HepG2 (cell line): Measurements from ENCODE around the gene LIF. TPM values are rescaled to one million over a fixed set of nuclear protein-coding genes. Genes with fewer than 3 reads are reported as not detected.

Experiments
- ARID5B ChIP-seq: IDR thresholded peaks from 2 replicates; pipeline ENCODE4 v1.4.0; 2020; ENCODE audit warnings: mild to moderate bottlenecking, missing genetic modification reagents
- BCL6 ChIP-seq: IDR thresholded peaks from 2 replicates; pipeline ENCODE4 v1.6.1; 2016; ENCODE audit warnings: missing genetic modification reagents, missing compliant biosample characterization
- BHLHE40 ChIP-seq: IDR thresholded peaks from 2 replicates; pipeline ENCODE4 v1.6.1; 2011; ENCODE audit warnings: low read length, improper control_type of control experiment
- ETV5 ChIP-seq: IDR thresholded peaks from 2 replicates; pipeline ENCODE4 v1.6.1; 2018; ENCODE audit warnings: missing biosample characterization, missing genetic modification reagents, inconsistent platforms, borderline replicate concordance
- FOXM1 ChIP-seq: sonication (generic); formaldehyde crosslinking; IDR thresholded peaks from 2 replicates; pipeline ENCODE4 v1.5.0; 2020; ENCODE audit warnings: missing genetic modification reagents
- HNRNPL ChIP-seq: fragments of 200-400 bp; formaldehyde crosslinking; IDR thresholded peaks from 2 replicates; pipeline ENCODE4 v1.6.1; 2017; ENCODE audit warnings: mild to moderate bottlenecking, low read depth, low read length
- NFRKB ChIP-seq: fragments of 450-650 bp; IDR thresholded peaks from 2 replicates; pipeline ENCODE4 v1.6.1; 2017
- NR2F6 ChIP-seq, 2 experiments: IDR thresholded peaks; 2 replicates each; pipeline ENCODE4 v1.6.1; 2016; ENCODE audit warnings: antibody characterized with exemption in 1 of 2, mild to moderate bottlenecking in 1 of 2
- PATZ1 ChIP-seq: sonication (generic); formaldehyde crosslinking; IDR thresholded peaks from 2 replicates; pipeline ENCODE4 v1.4.0; 2020; ENCODE audit warnings: missing genetic modification reagents
- PAXIP1 ChIP-seq: sonication (generic); formaldehyde crosslinking; conservative IDR thresholded peaks from 2 replicates; pipeline ENCODE4 v1.4.0; 2020; ENCODE audit warnings: mild to moderate bottlenecking, missing genetic modification reagents, moderate library complexity
- SNAPC2 ChIP-seq: sonication (generic); formaldehyde crosslinking; IDR thresholded peaks from 2 replicates; pipeline ENCODE4 v1.8.1; 2022; ENCODE audit warnings: mild to moderate bottlenecking, missing genetic modification reagents
- TAF1 ChIP-seq: sonication (generic); formaldehyde crosslinking; IDR thresholded peaks from 2 replicates; pipeline ENCODE4 v1.4.0; 2020; ENCODE audit warnings: missing genetic modification reagents
- ZBTB43 ChIP-seq: sonication (generic); formaldehyde crosslinking; conservative IDR thresholded peaks from 2 replicates; pipeline ENCODE4 v1.4.0; 2020; ENCODE audit warnings: missing genetic modification reagents
- ZNF329 ChIP-seq: sonication (generic); formaldehyde crosslinking; IDR thresholded peaks from 2 replicates; pipeline ENCODE4 v1.9.0; 2021; ENCODE audit warnings: low read depth, mild to moderate bottlenecking, missing genetic modification reagents
- ZNF703 ChIP-seq: sonication (generic); formaldehyde crosslinking; IDR thresholded peaks from 2 replicates; pipeline ENCODE4 v1.5.1; 2020; ENCODE audit warnings: missing genetic modification reagents, mild to moderate bottlenecking, moderate library complexity, borderline replicate concordance
- ZSCAN12 ChIP-seq: sonication (generic); formaldehyde crosslinking; IDR thresholded peaks from 2 replicates; pipeline ENCODE4 v1.9.0; 2021; ENCODE audit warnings: mild to moderate bottlenecking, missing genetic modification reagents
- ZSCAN29 ChIP-seq: sonication (generic); formaldehyde crosslinking; conservative IDR thresholded peaks from 2 replicates; pipeline ENCODE4 v1.4.0; 2020; ENCODE audit warnings: mild to moderate bottlenecking, missing genetic modification reagents
- polyA plus RNA-seq, 8 experiments: library from polyadenylated mRNA; depleted of rRNA in 3 of 8; stranded (reverse) in 7 of 8; unstranded in 1 of 8; fragments of >200 nt; fragmentation: Illumina TruSeq in 4 of 8; extraction: Trizol in 4 of 8; gene quantifications; 2 replicates each; pipeline versions ENCODE4 v1.2.1 to v1.2.3, GENCODE V29; 2011 to 2016; ENCODE audit warnings: low read depth in 4 of 8, missing spikeins in 1 of 8, mixed read lengths in 1 of 8; ENCODE audit not compliant: insufficient read depth in 1 of 8
- total RNA-seq, 5 experiments: library from RNA; depleted of rRNA; stranded (reverse); fragments of >200 nt; fragmentation: Illumina TruSeq; extraction: Trizol; gene quantifications; 2 replicates each; pipeline ENCODE4 v1.2.3, GENCODE V29; 2016; ENCODE audit warnings: low read depth in 1 of 5

The LIF gene
- total and polyA plus RNA-seq, 2 of the 13 experiments (the other 11 are each of a cell fraction or from before 2014, with no cell fraction given): 3.6 to 8.5 TPM

GRCh38 chr22:30210235-30210909 lies 36.2 kb downstream of the LIF start (continued):
- no peak for TF ChIP-seq NFRKB
- TF ChIP-seq TAF1: 0 out of 2 replicates have a peak, but pooled peaks have one; percentile 45
- 0 out of 2 replicates have a peak, but pooled peaks have one; percentile 24 for TF ChIP-seq ZBTB43 (CRISPR knock-in tag)
- TF ChIP-seq FOXM1: no peak
- TF ChIP-seq SNAPC2 (CRISPR knock-in tag): 0 out of 2 replicates have a peak, but pooled peaks have one; percentile 16
- TF ChIP-seq ARID5B (CRISPR knock-in tag): peak; percentile 82
- no peak for TF ChIP-seq BHLHE40
- TF ChIP-seq HNRNPL: peak; percentile 84
- TF ChIP-seq ZSCAN12 (CRISPR knock-in tag): 0 out of 2 replicates have a peak, but pooled peaks have one; percentile 56
- TF ChIP-seq BCL6: 0 out of 2 replicates have a peak, but pooled peaks have one; percentile 47
- TF ChIP-seq PATZ1 (CRISPR knock-in tag): peak; percentile 93
- peak; percentile 80 for TF ChIP-seq ETV5 (CRISPR knock-in tag)
- TF ChIP-seq ZNF329: no peak
- TF ChIP-seq ZNF703 (CRISPR knock-in tag): no peak
- peak; percentile 38; the same call in 1 of the 2 replicates for TF ChIP-seq NR2F6 (IDR thresholded peaks at IDR 0.05)
- TF ChIP-seq NR2F6 (CRISPR knock-in tag; IDR thresholded peaks at IDR 0.05): peak; percentile 68
- peak; percentile 57 for TF ChIP-seq PAXIP1
- 0 out of 2 replicates have a peak, but pooled peaks have one; percentile 30 for TF ChIP-seq ZSCAN29 (CRISPR knock-in tag)
